Jurkat, Clone E6-1 (cell line): ENCODE data around the gene LTA4H.

Experiments
- DNase-seq: peaks from one replicate; pipeline ENCODE4 v3.0.0-alpha.2; 2011; ENCODE audit warnings: low read depth, low spot score
- H3K4me3 ChIP-seq: 2 replicates; pipeline ENCODE4 v1.5.1; 2011; ENCODE audit warnings: mild to moderate bottlenecking, low read length, control low read depth, moderate library complexity

Gene LTA4H

GRCh38 chr12:95997911-95998510 is 37.4 kb downstream of the LTA4H start:
- no peak for DNase-seq
- no peak overlapping the region for H3K4me3 ChIP-seq

- no peak overlapping the region for H3K4me3 ChIP-seq
- no peak for DNase-seq
These were observed 38.1 kb downstream of the LTA4H start for GRCh38 chr12:95997276-95997675.

GRCh38 chr12:95996034-95996658 is 39.2 kb downstream of the LTA4H start, which contains the start of gene HAL:
Gene HAL, minus strand, starts transcription at chr12:95996344. Its CDS starts 434 bp downstream, at chr12:95995910.
- no peak for DNase-seq
- H3K4me3 ChIP-seq, result no peak within 1 kb of the TSS

GRCh38 chr12:95995238-95996031 is 40.0 kb downstream of the LTA4H start:
- H3K4me3 ChIP-seq, result no peak overlapping the region
- no peak for DNase-seq

- H3K4me3 ChIP-seq, result no peak overlapping the region
- no peak for DNase-seq
These were observed 40.9 kb downstream of the LTA4H start for GRCh38 chr12:95994476-95994875.

GRCh38 chr12:95993907-95994306 is 41.5 kb downstream of the LTA4H start:
- no peak for DNase-seq
- H3K4me3 ChIP-seq, result no peak overlapping the region

- DNase-seq, result no peak
- H3K4me3 ChIP-seq, result no peak overlapping the region
These were observed 45.3 kb downstream of the LTA4H start for GRCh38 chr12:95990136-95990535.

- no peak overlapping the region for H3K4me3 ChIP-seq
- no peak for DNase-seq
These were observed 45.8 kb downstream of the LTA4H start for GRCh38 chr12:95989504-95990123.

GRCh38 chr12:95988506-95989275 is 46.7 kb downstream of the LTA4H start:
- H3K4me3 ChIP-seq, result no peak overlapping the region
- DNase-seq, result no peak

- H3K4me3 ChIP-seq, result no peak overlapping the region
- no peak for DNase-seq
These were observed 48.5 kb downstream of the LTA4H start for GRCh38 chr12:95986635-95987570.

- DNase-seq, result no peak
- no peak overlapping the region for H3K4me3 ChIP-seq
These were observed 50.7 kb downstream of the LTA4H start for GRCh38 chr12:95984682-95985081.

- H3K4me3 ChIP-seq, result no peak overlapping the region
- no peak for DNase-seq
These were observed 52.8 kb downstream of the LTA4H start for GRCh38 chr12:95982602-95983001.

GRCh38 chr12:95980437-95980836 is 55.0 kb downstream of the LTA4H start:
- H3K4me3 ChIP-seq, result no peak overlapping the region
- DNase-seq, result no peak

GRCh38 chr12:95978774-95979173 is 56.6 kb downstream of the LTA4H start:
- no peak overlapping the region for H3K4me3 ChIP-seq
- no peak for DNase-seq

- no peak overlapping the region for H3K4me3 ChIP-seq
- DNase-seq, result no peak
These were observed 57.0 kb downstream of the LTA4H start for GRCh38 chr12:95978351-95978750.

- DNase-seq, result no peak
These were observed 57.6 kb downstream of the LTA4H start for GRCh38 chr12:95977764-95978305.

GRCh38 chr12:95976416-95976832 is 59.0 kb downstream of the LTA4H start:
- H3K4me3 ChIP-seq, result no peak overlapping the region
- DNase-seq, result no peak

More at GRCh38 chr12:95977764-95978305, 57.6 kb downstream of the LTA4H start:
- H3K4me3 ChIP-seq, result no peak overlapping the region

- no peak overlapping the region for H3K4me3 ChIP-seq
- no peak for DNase-seq
These were observed 59.9 kb downstream of the LTA4H start for GRCh38 chr12:95975491-95975890.
